H9 (cell line): Measurements from ENCODE around the gene OR5AS1. TPM values are rescaled to one million over a fixed set of nuclear protein-coding genes. Genes with fewer than 3 reads are reported as not detected.

Experiments used
- DNase-seq: peaks from one replicate; pipeline ENCODE4 v3.0.0-alpha.2; 2017
- H2AFZ ChIP-seq: one replicate; pipeline ENCODE4 v1.6.1; 2013; ENCODE audit warnings: mild to moderate bottlenecking, low read length, control low read depth, moderate library complexity
- H2AK5ac ChIP-seq: 2 replicates; pipeline ENCODE4 v1.6.1; 2013; ENCODE audit warnings: low read length, control low read depth, mixed read lengths; ENCODE audit not compliant: insufficient read length
- H2BK120ac ChIP-seq: one replicate; pipeline ENCODE4 v1.6.1; 2013; ENCODE audit warnings: low read depth, mild to moderate bottlenecking, low read length, control low read depth, inconsistent platforms; ENCODE audit not compliant: poor library complexity, severe bottlenecking
- H2BK12ac ChIP-seq: 2 replicates; pipeline ENCODE4 v1.6.1; 2013; ENCODE audit warnings: low read length, control low read depth, mixed read lengths, low read depth; ENCODE audit not compliant: insufficient read length
- H2BK15ac ChIP-seq: 2 replicates; pipeline ENCODE4 v1.6.1; 2013; ENCODE audit warnings: low read depth, low read length, control low read depth
- H2BK20ac ChIP-seq: one replicate; pipeline ENCODE4 v1.6.1; 2013; ENCODE audit warnings: low read depth, mild to moderate bottlenecking, low read length, control low read depth, inconsistent platforms; ENCODE audit not compliant: poor library complexity, severe bottlenecking
- H2BK5ac ChIP-seq: 2 replicates; pipeline ENCODE4 v1.6.1; 2013; ENCODE audit warnings: low read length, control low read depth, mixed read lengths; ENCODE audit not compliant: insufficient read length
- H3K14ac ChIP-seq: 2 replicates; pipeline ENCODE4 v1.6.1; 2013; ENCODE audit warnings: low read length, control low read depth; ENCODE audit not compliant: insufficient read depth
- H3K18ac ChIP-seq: 2 replicates; pipeline ENCODE4 v1.6.1; 2013; ENCODE audit warnings: low read depth, mild to moderate bottlenecking, mixed read lengths, low read length, control low read depth; ENCODE audit not compliant: insufficient read length
- H3K23ac ChIP-seq: 2 replicates; pipeline ENCODE4 v1.6.1; 2013; ENCODE audit warnings: low read length, control low read depth, mixed read lengths, low read depth; ENCODE audit not compliant: insufficient read length
- H3K23me2 ChIP-seq: 2 replicates; pipeline ENCODE4 v1.6.1; 2013; ENCODE audit warnings: low read depth, mild to moderate bottlenecking, mixed read lengths, low read length, control low read depth; ENCODE audit not compliant: insufficient read length, poor library complexity, severe bottlenecking
- H3K27ac ChIP-seq: 2 replicates; pipeline ENCODE4 v1.5.1; 2013; ENCODE audit warnings: low read length, control low read depth, mixed read lengths, low read depth; ENCODE audit not compliant: insufficient read length
- H3K27me3 ChIP-seq: 2 replicates; pipeline ENCODE4 v1.6.1; 2013; ENCODE audit warnings: low read length, control low read depth, inconsistent platforms; ENCODE audit not compliant: insufficient read depth
- H3K4ac ChIP-seq: 2 replicates; pipeline ENCODE4 v1.6.1; 2013; ENCODE audit warnings: low read depth, mild to moderate bottlenecking, control low read depth, inconsistent platforms, low read length, moderate library complexity
- H3K4me1 ChIP-seq: 2 replicates; pipeline ENCODE4 v1.6.1; 2013; ENCODE audit warnings: low read length, control low read depth, inconsistent platforms; ENCODE audit not compliant: insufficient read depth
- H3K4me2 ChIP-seq: 2 replicates; pipeline ENCODE4 v1.6.1; 2013; ENCODE audit warnings: low read length, control low read depth, mixed read lengths; ENCODE audit not compliant: insufficient read length, insufficient read depth
- H3K56ac ChIP-seq: 2 replicates; pipeline ENCODE4 v1.6.1; 2013; ENCODE audit warnings: low read depth, mild to moderate bottlenecking, mixed read lengths, low read length, control low read depth; ENCODE audit not compliant: insufficient read length
- H3K79me1 ChIP-seq: 2 replicates; pipeline ENCODE4 v1.6.1; 2013; ENCODE audit warnings: low read depth, mild to moderate bottlenecking, moderate library complexity, low read length, control low read depth, inconsistent platforms; ENCODE audit not compliant: insufficient read depth, poor library complexity, severe bottlenecking
- H3K79me2 ChIP-seq: 2 replicates; pipeline ENCODE4 v1.6.1; 2013; ENCODE audit warnings: low read length, control low read depth, inconsistent platforms; ENCODE audit not compliant: insufficient read depth
- H3K9ac ChIP-seq: 2 replicates; pipeline ENCODE4 v1.6.1; 2013; ENCODE audit warnings: low read length, control low read depth, mixed read lengths; ENCODE audit not compliant: insufficient read length; ENCODE audit errors: extremely low read depth
- H3K9me3 ChIP-seq: one replicate; pipeline ENCODE4 v1.6.1; 2013; ENCODE audit warnings: low read depth, low read length, inconsistent platforms; ENCODE audit not compliant: control insufficient read depth
- H3T11ph ChIP-seq: one replicate; pipeline ENCODE4 v1.6.1; 2013; ENCODE audit warnings: mild to moderate bottlenecking, low read length, control low read depth, inconsistent platforms
- H4K20me1 ChIP-seq: one replicate; pipeline ENCODE4 v1.6.1; 2013; ENCODE audit not compliant: control insufficient read depth, insufficient read length, insufficient read depth
- H4K5ac ChIP-seq: 2 replicates; pipeline ENCODE4 v1.6.1; 2013; ENCODE audit warnings: low read depth, mild to moderate bottlenecking, mixed read lengths, low read length, control low read depth; ENCODE audit not compliant: insufficient read length
- H4K8ac ChIP-seq: replicated peaks from 2 replicates; pipeline ENCODE4 v1.6.1; 2013; ENCODE audit warnings: low read length, control low read depth, mixed read lengths, low read depth; ENCODE audit not compliant: insufficient read length
- H4K91ac ChIP-seq: 2 replicates; pipeline ENCODE4 v1.6.1; 2013; ENCODE audit warnings: low read depth, mild to moderate bottlenecking, moderate library complexity, mixed read lengths, low read length, control low read depth; ENCODE audit not compliant: insufficient read length
- H3K27ac Mint-ChIP-seq, 3 experiments: 2 replicates in 2 of 3; 3 replicates in 1 of 3; pipeline ENCODE4 v1.8.0; 2020 to 2021; ENCODE audit warnings: mixed read lengths in 3 of 3, mild to moderate bottlenecking in 1 of 3, moderate library complexity in 1 of 3
- H3K27me3 Mint-ChIP-seq: 2 replicates; pipeline ENCODE4 v1.8.0; 2021; ENCODE audit warnings: low read depth, mild to moderate bottlenecking, moderate library complexity, mixed read lengths
- H3K36me3 Mint-ChIP-seq, 3 experiments: 2 replicates in 2 of 3; 3 replicates in 1 of 3; pipeline ENCODE4 v1.8.0; 2020 to 2021; ENCODE audit warnings: low read depth in 3 of 3, mixed read lengths in 3 of 3; ENCODE audit not compliant: insufficient read depth in 1 of 3
- H3K4me1 Mint-ChIP-seq, 2 experiments: 2 replicates each; pipeline ENCODE4 v1.8.0; 2020; ENCODE audit warnings: mixed read lengths in 2 of 2
- H3K4me3 Mint-ChIP-seq, 2 experiments: 2 replicates in 1 of 2; 3 replicates in 1 of 2; pipeline ENCODE4 v1.8.0; 2020 to 2021; ENCODE audit warnings: mild to moderate bottlenecking in 2 of 2, mixed read lengths in 2 of 2, moderate library complexity in 1 of 2
- H3K9me3 Mint-ChIP-seq, 2 experiments: 2 replicates in 1 of 2; 3 replicates in 1 of 2; pipeline ENCODE4 v1.8.0; 2020; ENCODE audit warnings: mild to moderate bottlenecking in 2 of 2, mixed read lengths in 2 of 2, moderate library complexity in 1 of 2
- WGBS: extraction: QIAGEN DNeasy Blood & Tissue Kit; methylation state at CpG from one replicate; pipeline ENCODE4 v1.1.7; 2013; ENCODE audit warnings: missing lambda C conversion rate, low lambda C conversion rate, mixed read lengths; ENCODE audit not compliant: insufficient read length; ENCODE audit errors: extremely low coverage; 5-methylcytosine and 5-hydroxymethylcytosine counted together
- total RNA-seq: library from RNA; stranded (reverse); gene quantifications from 2 replicates; pipeline ENCODE4 v1.2.1, GENCODE V29; 2021
- TF ChIP-seq, protein P1 (sequence below): fragments of 200-600 bp; sonication (generic); conservative IDR thresholded peaks from 3 replicates; pipeline ENCODE4 v1.8.0; 2021; ENCODE audit warnings: antibody characterized with exemption, mild to moderate bottlenecking

The OR5AS1 gene
- total RNA-seq, 1 experiment from 2014 or later = not detected

DNA sequence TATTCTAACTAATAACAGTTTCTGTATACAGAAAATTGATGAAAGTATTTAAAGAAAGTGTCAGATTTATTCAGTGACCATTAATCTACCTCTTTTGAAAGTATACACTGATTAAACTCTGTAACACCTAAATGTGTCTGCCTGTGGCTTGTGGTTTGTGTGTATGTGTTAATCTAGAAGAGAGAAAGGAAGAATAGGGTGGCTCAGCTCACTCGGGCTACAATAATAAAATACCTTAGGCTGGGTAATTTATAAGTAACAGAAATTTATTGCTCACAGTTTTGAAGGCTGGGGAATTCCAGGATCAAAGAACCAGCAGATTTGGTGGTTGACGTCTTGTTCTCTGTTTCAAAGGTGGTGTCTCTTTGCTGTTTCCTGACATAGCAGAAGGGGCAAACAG, 13.6 kb upstream of the OR5AS1 start:
- DNase-seq = no peak
- H2AK5ac ChIP-seq = no peak overlapping the region
- H3K4ac ChIP-seq = no peak overlapping the region
- H3K4me2 ChIP-seq = no peak overlapping the region
- TF ChIP-seq, protein P1, sequence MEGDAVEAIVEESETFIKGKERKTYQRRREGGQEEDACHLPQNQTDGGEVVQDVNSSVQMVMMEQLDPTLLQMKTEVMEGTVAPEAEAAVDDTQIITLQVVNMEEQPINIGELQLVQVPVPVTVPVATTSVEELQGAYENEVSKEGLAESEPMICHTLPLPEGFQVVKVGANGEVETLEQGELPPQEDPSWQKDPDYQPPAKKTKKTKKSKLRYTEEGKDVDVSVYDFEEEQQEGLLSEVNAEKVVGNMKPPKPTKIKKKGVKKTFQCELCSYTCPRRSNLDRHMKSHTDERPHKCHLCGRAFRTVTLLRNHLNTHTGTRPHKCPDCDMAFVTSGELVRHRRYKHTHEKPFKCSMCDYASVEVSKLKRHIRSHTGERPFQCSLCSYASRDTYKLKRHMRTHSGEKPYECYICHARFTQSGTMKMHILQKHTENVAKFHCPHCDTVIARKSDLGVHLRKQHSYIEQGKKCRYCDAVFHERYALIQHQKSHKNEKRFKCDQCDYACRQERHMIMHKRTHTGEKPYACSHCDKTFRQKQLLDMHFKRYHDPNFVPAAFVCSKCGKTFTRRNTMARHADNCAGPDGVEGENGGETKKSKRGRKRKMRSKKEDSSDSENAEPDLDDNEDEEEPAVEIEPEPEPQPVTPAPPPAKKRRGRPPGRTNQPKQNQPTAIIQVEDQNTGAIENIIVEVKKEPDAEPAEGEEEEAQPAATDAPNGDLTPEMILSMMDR = no peak
- WGBS = no CpG with 5 or more reads among the region's 2 CpGs
- no peak overlapping the region for H3K18ac ChIP-seq
- H3K36me3 Mint-ChIP-seq = peaks cover 0 to 2% (median 0%) of the 10 kb centered on the region in 3 experiments; a peak in 2 of 7 replicates
- no peaks in the 10 kb centered on the region for H3K4me1 Mint-ChIP-seq
- no peak overlapping the region for H4K8ac ChIP-seq
- no peaks in the 10 kb centered on the region for H3K27me3 ChIP-seq
- H3K27ac Mint-ChIP-seq = no peak overlapping the region
- H3K79me2 ChIP-seq = no peaks in the 10 kb centered on the region
- H3K9me3 Mint-ChIP-seq = peaks cover 7 to 14% of the 10 kb centered on the region in 2 experiments
- H3K23me2 ChIP-seq = no peaks in the 10 kb centered on the region
- H3K4me3 Mint-ChIP-seq = no peak overlapping the region
- H3K14ac ChIP-seq = no peak overlapping the region
- no peaks in the 10 kb centered on the region for H3K9me3 ChIP-seq
- no peak overlapping the region for H3K56ac ChIP-seq
- no peak overlapping the region for H3K27ac ChIP-seq
- no peak overlapping the region for H2BK12ac ChIP-seq
- no peaks in the 10 kb centered on the region for H4K20me1 ChIP-seq
- H4K5ac ChIP-seq = no peak overlapping the region
- H2BK5ac ChIP-seq = no peak overlapping the region
- H2BK120ac ChIP-seq = no peak overlapping the region
- no peak overlapping the region for H3K9ac ChIP-seq
- H2BK20ac ChIP-seq = no peak overlapping the region
- H3T11ph ChIP-seq = no peak overlapping the region
- H3K79me1 ChIP-seq = no peaks in the 10 kb centered on the region
- H2BK15ac ChIP-seq = no peak overlapping the region
- H3K27me3 Mint-ChIP-seq = no peaks in the 10 kb centered on the region
- no peaks in the 10 kb centered on the region for H3K4me1 ChIP-seq
- no peak overlapping the region for H2AFZ ChIP-seq
- no peak overlapping the region for H4K91ac ChIP-seq
- H3K23ac ChIP-seq = no peak overlapping the region
